Dendritic cell treated with granulocyte-macrophage colony-stimulating factor and Interleukin-4, amounts not matched to agents 40 ng/mL and 50 ng/mL, for 4 days (primary cell): ENCODE data around the gene SH3BP1.
"Not testable (repeated sequence)": the region's sequence is repeated elsewhere in the genome, so short reads cannot be mapped to it uniquely, and the experiment has no call there.

Experiments
- H3K27ac Mint-ChIP-seq: one replicate; pipeline ENCODE4 v1.8.0; 2022; ENCODE audit warnings: mild to moderate bottlenecking, mixed read lengths
- H3K27me3 Mint-ChIP-seq: one replicate; pipeline ENCODE4 v1.8.0; 2022; ENCODE audit warnings: mild to moderate bottlenecking, mixed read lengths
- H3K36me3 Mint-ChIP-seq: one replicate; pipeline ENCODE4 v1.8.0; 2022; ENCODE audit warnings: low read depth, mixed read lengths
- H3K4me1 Mint-ChIP-seq: one replicate; pipeline ENCODE4 v1.8.0; 2022; ENCODE audit warnings: low read depth, mixed read lengths
- H3K4me3 Mint-ChIP-seq: one replicate; pipeline ENCODE4 v1.8.0; 2022; ENCODE audit warnings: mild to moderate bottlenecking, moderate library complexity, mixed read lengths
- H3K9me3 Mint-ChIP-seq: one replicate; pipeline ENCODE4 v1.8.0; 2022; ENCODE audit warnings: mixed read lengths
- intact Hi-C: fragments of 100-400 bp; cut with micrococcal nuclease; formaldehyde crosslinking; loops from one replicate; pipeline ENCODE4 v1.15.0; 2022

The SH3BP1 gene

GRCh38 chr22:37679670-37680069, 40.2 kb downstream of the SH3BP1 start:
- intact Hi-C loops, result loop anchor here (5.0 kb wide), 2 partner anchors 37 to 57 kb away; no protein-coding TSS in a partner anchor
- Mint-ChIP-seq H3K4me3 (no peak overlapping the region), H3K36me3 (peaks cover 53% of the 10 kb centered on the region), H3K27me3 (no peaks in the 10 kb centered on the region), H3K27ac (peak overlapping the region; percentile 16), H3K9me3 (no peaks in the 10 kb centered on the region), H3K4me1 (peaks cover 40% of the 10 kb centered on the region)

GRCh38 chr22:37680191-37680851, 40.9 kb downstream of the SH3BP1 start:
- Mint-ChIP-seq H3K9me3 (no peaks in the 10 kb centered on the region), H3K27me3 (no peaks in the 10 kb centered on the region), H3K27ac (peak overlapping the region; percentile 16), H3K36me3 (peaks cover 49% of the 10 kb centered on the region), H3K4me3 (no peak overlapping the region), H3K4me1 (peaks cover 33% of the 10 kb centered on the region)
- intact Hi-C loops, result loop anchor here (5.0 kb wide), 2 partner anchors 38 to 58 kb away; no protein-coding TSS in a partner anchor

GRCh38 chr22:37681001-37681424, 41.5 kb downstream of the SH3BP1 start:
- peaks cover 42% of the 10 kb centered on the region for H3K36me3 Mint-ChIP-seq
- H3K9me3 Mint-ChIP-seq, result no peaks in the 10 kb centered on the region
- H3K4me3 Mint-ChIP-seq, result no peak overlapping the region
- intact Hi-C loops, result loop anchor here (5.0 kb wide), 2 partner anchors 39 to 59 kb away; no protein-coding TSS in a partner anchor
- H3K27me3 Mint-ChIP-seq, result no peaks in the 10 kb centered on the region
- H3K27ac Mint-ChIP-seq, result no peak overlapping the region
- peaks cover 38% of the 10 kb centered on the region for H3K4me1 Mint-ChIP-seq

- Mint-ChIP-seq H3K4me3 (no peak overlapping the region), H3K4me1 (peaks cover 38% of the 10 kb centered on the region), H3K27me3 (no peaks in the 10 kb centered on the region), H3K36me3 (peaks cover 41% of the 10 kb centered on the region), H3K9me3 (no peaks in the 10 kb centered on the region), H3K27ac (no peak overlapping the region)
- intact Hi-C loops, result loop anchor here (5.0 kb wide), 2 partner anchors 39 to 59 kb away; no protein-coding TSS in a partner anchor
These were observed 42.1 kb downstream of the SH3BP1 start for GRCh38 chr22:37681556-37682049.

- peaks cover 37% of the 10 kb centered on the region for H3K36me3 Mint-ChIP-seq
- no peak overlapping the region for H3K4me3 Mint-ChIP-seq
- intact Hi-C loops, result loop anchor here (5.0 kb wide), 2 partner anchors 43 to 63 kb away; no protein-coding TSS in a partner anchor
- no peaks in the 10 kb centered on the region for H3K27me3 Mint-ChIP-seq
- H3K9me3 Mint-ChIP-seq, result no peaks in the 10 kb centered on the region
- H3K27ac Mint-ChIP-seq, result no peak overlapping the region
- peaks cover 44% of the 10 kb centered on the region for H3K4me1 Mint-ChIP-seq
These were observed 45.5 kb downstream of the SH3BP1 start for GRCh38 chr22:37684803-37685615.

- H3K9me3 Mint-ChIP-seq, result no peaks in the 10 kb centered on the region
- intact Hi-C loops, result no loop called here
- H3K4me3 Mint-ChIP-seq, result peak within 1 kb of the TSS; percentile 95
- peaks cover 37% of the 10 kb centered on the region for H3K4me1 Mint-ChIP-seq
- peaks cover 48% of the 10 kb centered on the region for H3K36me3 Mint-ChIP-seq
- peak within 1 kb of the TSS; percentile 95 for H3K27ac Mint-ChIP-seq
- H3K27me3 Mint-ChIP-seq, result no peaks in the 10 kb centered on the region
These were observed 46.8 kb downstream of the SH3BP1 start, which contains the start of gene NOL12 for GRCh38 chr22:37686002-37686982. Gene NOL12, plus strand, starts transcription at chr22:37686343. Its CDS starts 50 bp downstream, at chr22:37686393.

- Mint-ChIP-seq H3K36me3 (peaks cover 89% of the 10 kb centered on the region), H3K9me3 (no peaks in the 10 kb centered on the region), H3K27ac (no peak overlapping the region), H3K4me3 (no peak overlapping the region), H3K27me3 (no peaks in the 10 kb centered on the region), H3K4me1 (peaks cover 31% of the 10 kb centered on the region)
- intact Hi-C loops, result no loop called here
These were observed 50.9 kb downstream of the SH3BP1 start for GRCh38 chr22:37690407-37690806.

GRCh38 chr22:37690901-37691504, 51.5 kb downstream of the SH3BP1 start:
- Mint-ChIP-seq H3K27ac (no peak overlapping the region), H3K27me3 (no peaks in the 10 kb centered on the region), H3K9me3 (no peaks in the 10 kb centered on the region), H3K4me3 (no peak overlapping the region), H3K36me3 (peaks cover 95% of the 10 kb centered on the region), H3K4me1 (peaks cover 31% of the 10 kb centered on the region)
- intact Hi-C loops, result no loop called here

GRCh38 chr22:37692627-37693285, 53.3 kb downstream of the SH3BP1 start:
- Mint-ChIP-seq H3K4me1 (peaks cover 28% of the 10 kb centered on the region), H3K4me3 (no peak overlapping the region), H3K27ac (no peak overlapping the region), H3K36me3 (peaks cover 84% of the 10 kb centered on the region), H3K27me3 (peaks cover 3% of the 10 kb centered on the region), H3K9me3 (no peaks in the 10 kb centered on the region)
- intact Hi-C loops, result no loop called here

- H3K27ac Mint-ChIP-seq, H3K9me3 Mint-ChIP-seq, H3K27me3 Mint-ChIP-seq, H3K4me3 Mint-ChIP-seq, intact Hi-C loops: not testable (repeated sequence)
- peaks cover 70% of the 10 kb centered on the region for H3K36me3 Mint-ChIP-seq
- H3K4me1 Mint-ChIP-seq, result peaks cover 19% of the 10 kb centered on the region
These were observed 54.7 kb downstream of the SH3BP1 start for GRCh38 chr22:37694131-37694530.

- intact Hi-C loops, result loop anchor here (5.0 kb wide), 1 partner anchor 41 kb away; no protein-coding TSS in a partner anchor
- not testable (repeated sequence) for H3K9me3 Mint-ChIP-seq, H3K27me3 Mint-ChIP-seq, H3K27ac Mint-ChIP-seq
- Mint-ChIP-seq H3K4me1 (peaks cover 24% of the 10 kb centered on the region), H3K36me3 (peaks cover 49% of the 10 kb centered on the region), H3K4me3 (peak overlapping the region; percentile 57)
These were observed 56.8 kb downstream of the SH3BP1 start for GRCh38 chr22:37696260-37696656.

- intact Hi-C loops, result loop anchor here (5.0 kb wide), 1 partner anchor 40 kb away; no protein-coding TSS in a partner anchor
- peaks cover 3% of the 10 kb centered on the region for H3K27me3 Mint-ChIP-seq
- H3K36me3 Mint-ChIP-seq, result peaks cover 43% of the 10 kb centered on the region
These were observed 57.4 kb downstream of the SH3BP1 start, which contains the start of gene TRIOBP for GRCh38 chr22:37696657-37697537. Gene TRIOBP, plus strand, starts transcription at chr22:37697048. Its CDS starts 4,318 bp downstream, at chr22:37701366.

More at GRCh38 chr22:37696657-37697537, 57.4 kb downstream of the SH3BP1 start, which contains the start of gene TRIOBP:
- Mint-ChIP-seq H3K4me3 (peak within 1 kb of the TSS; percentile 57), H3K9me3 (no peaks in the 10 kb centered on the region), H3K4me1 (peaks cover 31% of the 10 kb centered on the region), H3K27ac (peak within 1 kb of the TSS; percentile 37)
